CMK (cell line): ENCODE measurements around the gene ERBB3.

Experiments used
- DNase-seq: peaks from one replicate; pipeline ENCODE4 v3.0.0-alpha.2; 2010; ENCODE audit warnings: low read depth

The ERBB3 gene

GRCh38 chr12:56137853-56138571, 58.0 kb downstream of the ERBB3 start:
- no peak for DNase-seq

- no peak for DNase-seq
These were observed 62.2 kb downstream of the ERBB3 start for GRCh38 chr12:56141946-56142784.

GRCh38 chr12:56143217-56143616, 63.3 kb downstream of the ERBB3 start:
- no peak for DNase-seq

GRCh38 chr12:56143870-56144269, 63.9 kb downstream of the ERBB3 start:
- DNase-seq = no peak

GRCh38 chr12:56145217-56145616, 65.3 kb downstream of the ERBB3 start:
- no peak for DNase-seq

GRCh38 chr12:56146492-56147460, 66.8 kb downstream of the ERBB3 start:
- no peak for DNase-seq

- no peak for DNase-seq
These were observed 70.6 kb downstream of the ERBB3 start for GRCh38 chr12:56150563-56150962.

GRCh38 chr12:56151672-56152131, 71.7 kb downstream of the ERBB3 start:
- DNase-seq = no peak

GRCh38 chr12:56152132-56152755, 72.3 kb downstream of the ERBB3 start, which contains the start of gene MYL6B:
Gene MYL6B, plus strand, starts transcription at chr12:56152587. Its CDS starts 1,332 bp downstream, at chr12:56153919.
- peak; percentile 64 for DNase-seq
